Caco-2 (cell line): ENCODE measurements around the gene DBF4B. TPM values are rescaled to one million over a fixed set of nuclear protein-coding genes. Genes with fewer than 3 reads are reported as not detected.

Experiments
- BruUV-seq: library from RNA; stranded (reverse); fragments of 400-500 nt; replicated peaks from 2 replicates; lab custom pipeline; 2021; lab: Mats Ljungman, UMichigan
- CTCF ChIA-PET: fragments of 300-600 bp; sonication (Branson Sonifier 250); formaldehyde crosslinking; loops from one replicate; lab custom pipeline; 2022; ENCODE audit warnings: antibody characterized with exemption; lab: Charles Lee
- POLR2A ChIA-PET: fragments of 300-600 bp; sonication (Branson Sonifier 250); formaldehyde crosslinking; loops from one replicate; lab custom pipeline; 2022; ENCODE audit warnings: antibody characterized with exemption; lab: Charles Lee
- DNase-seq, 2 experiments: peaks; one replicate each; pipeline versions ENCODE4 v3.0.0 to v3.0.0-alpha.2; 2020 to 2022
- H3K27me3 ChIP-seq: replicated peaks from 2 replicates; pipeline ENCODE4 v1.6.0; 2011; ENCODE audit warnings: low read length; ENCODE audit not compliant: control insufficient read depth, insufficient read depth
- H3K36me3 ChIP-seq: 2 replicates; pipeline ENCODE4 v1.5.1; 2011; ENCODE audit warnings: low read length; ENCODE audit not compliant: control insufficient read depth, insufficient read depth
- H3K4me1 ChIP-seq: fragments of 250-450 bp; sonication (Bioruptor Pico); 2 replicates; pipeline ENCODE4 v1.5.1; 2020; ENCODE audit warnings: mild to moderate bottlenecking
- H3K4me3 ChIP-seq: 2 replicates; pipeline ENCODE4 v1.5.1; 2011; ENCODE audit warnings: low read depth, mild to moderate bottlenecking, control low read depth, low read length
- H3K9me3 ChIP-seq: fragments of 250-450 bp; sonication (Bioruptor Pico); 2 replicates; pipeline ENCODE4 v1.5.1; 2020; ENCODE audit warnings: mild to moderate bottlenecking, moderate library complexity
- H3K27ac Mint-ChIP-seq: one replicate; pipeline ENCODE4 v1.8.0; 2022; ENCODE audit warnings: mixed read lengths; ENCODE audit not compliant: unreplicated experiment
- H3K27me3 Mint-ChIP-seq: one replicate; pipeline ENCODE4 v1.8.0; 2022; ENCODE audit warnings: mixed read lengths; ENCODE audit not compliant: insufficient read depth, unreplicated experiment
- H3K36me3 Mint-ChIP-seq: one replicate; pipeline ENCODE4 v1.8.0; 2022; ENCODE audit warnings: mild to moderate bottlenecking, mixed read lengths; ENCODE audit not compliant: insufficient read depth, unreplicated experiment
- H3K4me1 Mint-ChIP-seq: one replicate; pipeline ENCODE4 v1.8.0; 2022; ENCODE audit warnings: low read depth, mixed read lengths; ENCODE audit not compliant: unreplicated experiment
- H3K4me3 Mint-ChIP-seq: one replicate; pipeline ENCODE4 v1.8.0; 2022; ENCODE audit warnings: mild to moderate bottlenecking, moderate library complexity, mixed read lengths; ENCODE audit not compliant: unreplicated experiment
- H3K9me3 Mint-ChIP-seq: one replicate; pipeline ENCODE4 v1.8.0; 2022; ENCODE audit warnings: mixed read lengths; ENCODE audit not compliant: unreplicated experiment
- CTCF ChIP-seq, 2 experiments: fragments of 200-600 bp in 1 of 2; IDR thresholded peaks; 1 replicate in 1 of 2; 2 replicates in 1 of 2; pipeline versions ENCODE4 v1.5.1 to v1.8.0; 2011 to 2022; ENCODE audit warnings: antibody characterized with exemption in 1 of 2, control low read depth in 1 of 2, inconsistent platforms in 1 of 2, low read depth in 1 of 2, low read length in 1 of 2, mild to moderate bottlenecking in 1 of 2, moderate library complexity in 1 of 2; ENCODE audit not compliant: insufficient read depth in 1 of 2, severe bottlenecking in 1 of 2, unreplicated experiment in 1 of 2
- intact Hi-C: fragments of 100-400 bp; cut with micrococcal nuclease; formaldehyde crosslinking; loops from one replicate; pipeline ENCODE4 v1.10.0; 2022; ENCODE audit not compliant: unreplicated experiment
- total RNA-seq: library from RNA; stranded (reverse); gene quantifications from 2 replicates; pipeline ENCODE4 v1.2.3, GENCODE V29; 2022

DBF4B gene
- total RNA-seq, 1 experiment from 2014 or later: 34.2 TPM

- no peaks in the 10 kb centered on the region for H3K27me3 Mint-ChIP-seq
Measured at GRCh38 chr17:44763170-44763569, 54.7 kb downstream of the DBF4B start.

GRCh38 chr17:44765965-44766364 lies 57.5 kb downstream of the DBF4B start:
- Histone ChIP-seq H3K4me1 (no peaks in the 10 kb centered on the region), H3K9me3 (no peaks in the 10 kb centered on the region), H3K36me3 (no peaks in the 10 kb centered on the region), H3K4me3 (no peak overlapping the region), H3K27me3 (no peaks in the 10 kb centered on the region)
- Mint-ChIP-seq H3K4me1 (no peaks in the 10 kb centered on the region), H3K36me3 (no peaks in the 10 kb centered on the region), H3K9me3 (no peaks in the 10 kb centered on the region), H3K4me3 (no peak overlapping the region), H3K27ac (no peak overlapping the region), H3K27me3 (no peaks in the 10 kb centered on the region)
- intact Hi-C loops: no loop called here
- DNase-seq: no peak
- TF ChIP-seq CTCF (IDR thresholded peaks at IDR 0.05; ENCODE audit: insufficient read depth in 1 of 2, low read depth in 1 of 2, low read length in 1 of 2, severe bottlenecking in 1 of 2, unreplicated experiment in 1 of 2): no peak
- ChIA-PET POLR2A (no interaction called here), CTCF (interaction anchor here (1.7 kb wide), 1 partner anchor 9 kb away, joined by 5 read pairs; no protein-coding TSS in a partner anchor)
- no TSS peak for BruUV-seq

More at GRCh38 chr17:44763170-44763569, 54.7 kb downstream of the DBF4B start:
- H3K4me1 Mint-ChIP-seq: no peaks in the 10 kb centered on the region
- no peaks in the 10 kb centered on the region for H3K9me3 Mint-ChIP-seq
- Histone ChIP-seq H3K27me3 (no peaks in the 10 kb centered on the region), H3K36me3 (no peaks in the 10 kb centered on the region), H3K4me1 (peaks cover 7% of the 10 kb centered on the region), H3K9me3 (no peaks in the 10 kb centered on the region), H3K4me3 (no peak overlapping the region)
- no TSS peak for BruUV-seq
- no peak overlapping the region for H3K4me3 Mint-ChIP-seq
- no peak overlapping the region for H3K27ac Mint-ChIP-seq
- no peaks in the 10 kb centered on the region for H3K36me3 Mint-ChIP-seq
- intact Hi-C loops: no loop called here
- no peak for TF ChIP-seq CTCF (IDR thresholded peaks at IDR 0.05; ENCODE audit: insufficient read depth in 1 of 2, low read depth in 1 of 2, low read length in 1 of 2, severe bottlenecking in 1 of 2, unreplicated experiment in 1 of 2)
- DNase-seq: no peak
- ChIA-PET POLR2A (no interaction called here), CTCF (interaction anchor here (0.7 to 1.3 kb wide), 4 partner anchors 10 to 372 kb away, joined by 3 to 12 read pairs (median 3); partner anchors contain the start of gene ACBD4)

- Histone ChIP-seq H3K4me3 (no peak overlapping the region), H3K27me3 (no peaks in the 10 kb centered on the region), H3K36me3 (no peaks in the 10 kb centered on the region), H3K4me1 (no peaks in the 10 kb centered on the region), H3K9me3 (no peaks in the 10 kb centered on the region)
- POLR2A ChIA-PET: no interaction called here
- Mint-ChIP-seq H3K4me1 (no peaks in the 10 kb centered on the region), H3K27ac (no peak overlapping the region), H3K36me3 (no peaks in the 10 kb centered on the region), H3K27me3 (no peaks in the 10 kb centered on the region), H3K9me3 (no peaks in the 10 kb centered on the region), H3K4me3 (no peak overlapping the region)
- intact Hi-C loops: no loop called here
- CTCF ChIA-PET: interaction anchor here (1.7 kb wide), 1 partner anchor 9 kb away, joined by 5 read pairs; no protein-coding TSS in a partner anchor
- TF ChIP-seq CTCF (IDR thresholded peaks at IDR 0.05; ENCODE audit: insufficient read depth in 1 of 2, low read depth in 1 of 2, low read length in 1 of 2, severe bottlenecking in 1 of 2, unreplicated experiment in 1 of 2): no peak
- BruUV-seq: no TSS peak
- no peak for DNase-seq
Measured at GRCh38 chr17:44766409-44767038, 58.1 kb downstream of the DBF4B start.
